Endothelial cell of umbilical vein (primary cell): Measurements from ENCODE around the gene BCAS4. TPM values are rescaled to one million over a fixed set of nuclear protein-coding genes. Genes with fewer than 3 reads are reported as not detected.
"Not testable (repeated sequence)": the region's sequence is repeated elsewhere in the genome, so short reads cannot be mapped to it uniquely, and the experiment has no call there.

Experiments
- BruUV-seq: library from RNA; stranded (reverse); fragments of 400-500 nt; replicated peaks from 2 replicates; lab custom pipeline; 2021; lab: Mats Ljungman, UMichigan
- CTCF ChIA-PET: fragments of 300-600, 350-600 bp; sonication (Branson Sonifier 250); formaldehyde crosslinking; loops from one replicate; lab custom pipeline; 2021; ENCODE audit warnings: antibody characterized with exemption, inconsistent platforms; lab: Charles Lee
- POLR2A ChIA-PET: fragments of 300-600, 350-600 bp; sonication (Branson Sonifier 250); formaldehyde crosslinking; loops from one replicate; lab custom pipeline; 2021; ENCODE audit warnings: antibody characterized with exemption, inconsistent platforms; lab: Charles Lee
- DNase-seq: peaks from one replicate; pipeline ENCODE4 v3.0.0-alpha.2; 2011; ENCODE audit warnings: low read depth, low spot score
- FAIRE-seq: peaks from 2 replicates; lab custom pipeline; 2011; peaks lifted over from hg19 to GRCh38; lab: Jason Lieb, UNC
- H2AFZ ChIP-seq: 2 replicates; pipeline ENCODE4 v1.6.0; 2012; ENCODE audit warnings: low read depth, low read length, control low read depth, inconsistent platforms
- H3K27ac ChIP-seq: 2 replicates; pipeline ENCODE4 v1.5.1; 2011; ENCODE audit warnings: low read depth, mild to moderate bottlenecking, control low read depth, low read length, moderate library complexity; ENCODE audit not compliant: insufficient read depth
- H3K27me3 ChIP-seq, 2 experiments: 2 replicates each; pipeline versions ENCODE4 v1.6.0 to v1.6.1; 2011; ENCODE audit warnings: low read length in 2 of 2, mixed read lengths in 1 of 2; ENCODE audit not compliant: control insufficient read depth in 2 of 2, insufficient read depth in 2 of 2
- H3K36me3 ChIP-seq, 2 experiments: 2 replicates in 1 of 2; 3 replicates in 1 of 2; pipeline ENCODE4 v1.5.1; 2011; ENCODE audit warnings: low read length in 2 of 2, mild to moderate bottlenecking in 1 of 2, moderate library complexity in 1 of 2; ENCODE audit not compliant: control insufficient read depth in 2 of 2, insufficient read depth in 2 of 2; ENCODE audit errors: extremely low read depth in 1 of 2
- H3K4me1 ChIP-seq: 3 replicates; pipeline ENCODE4 v1.5.1; 2011; ENCODE audit warnings: mild to moderate bottlenecking, low read length; ENCODE audit not compliant: control insufficient read depth, insufficient read depth; ENCODE audit errors: extremely low read depth
- H3K4me2 ChIP-seq: 2 replicates; pipeline ENCODE4 v1.6.1; 2011; ENCODE audit warnings: low read length, control low read depth, mixed read lengths; ENCODE audit not compliant: insufficient read depth
- H3K4me3 ChIP-seq, 3 experiments: fragments of 200-600 bp in 1 of 3; sonication (generic), shearing (Covaris generic) in 1 of 3; replicated peaks in 1 of 3; 2 replicates each; pipeline ENCODE4 v1.5.1; 2011 to 2016; ENCODE audit warnings: control low read depth in 3 of 3, low read length in 3 of 3, mild to moderate bottlenecking in 2 of 3, inconsistent platforms in 1 of 3, low read depth in 1 of 3, moderate library complexity in 1 of 3; ENCODE audit not compliant: insufficient read depth in 1 of 3
- H3K79me2 ChIP-seq: 2 replicates; pipeline ENCODE4 v1.6.0; 2012; ENCODE audit warnings: low read length, inconsistent platforms; ENCODE audit not compliant: control insufficient read depth, insufficient read depth
- H3K9ac ChIP-seq: replicated peaks from 2 replicates; pipeline ENCODE3; 2011; ENCODE audit warnings: low read length, control low read depth; ENCODE audit not compliant: insufficient read depth; ENCODE audit errors: extremely low read depth
- H3K9me1 ChIP-seq: replicated peaks from 3 replicates; pipeline ENCODE4 v1.6.0; 2011; ENCODE audit warnings: mild to moderate bottlenecking, low read length; ENCODE audit not compliant: control insufficient read depth, insufficient read depth; ENCODE audit errors: extremely low read depth
- H3K9me3 ChIP-seq: replicated peaks from 2 replicates; pipeline ENCODE4 v1.5.1; 2012; ENCODE audit warnings: low read length, inconsistent platforms; ENCODE audit not compliant: control insufficient read depth, insufficient read depth
- H4K20me1 ChIP-seq: replicated peaks from 2 replicates; pipeline ENCODE3; 2011; ENCODE audit warnings: mild to moderate bottlenecking, low read length; ENCODE audit not compliant: control insufficient read depth, insufficient read depth; ENCODE audit errors: extremely low read depth
- CTCF ChIP-seq, 2 donors: IDR thresholded peaks; 1 replicate in 1 of 2; 2 replicates in 1 of 2; pipeline ENCODE4 v1.5.1; 2011; ENCODE audit warnings: low read length in 2 of 2, mild to moderate bottlenecking in 2 of 2, moderate library complexity in 2 of 2, control low read depth in 1 of 2, inconsistent platforms in 1 of 2, low read depth in 1 of 2; ENCODE audit not compliant: insufficient read depth in 1 of 2; ENCODE audit errors: extremely low read depth in 1 of 2
- GATA2 ChIP-seq: IDR thresholded peaks from 2 replicates; pipeline ENCODE4 v1.7.0; 2011; ENCODE audit warnings: low read depth, mild to moderate bottlenecking, moderate library complexity, mixed read lengths, low read length; ENCODE audit not compliant: insufficient read length, insufficient read depth
- dilution Hi-C: fragments of 300-500 bp; cut with MboI; formaldehyde crosslinking; loops from one replicate; pipeline ENCODE4 v1.15.0; 2019; ENCODE audit warnings: low sequenced_read_pairs; ENCODE audit not compliant: extremely low pct_ligation_motif_present
- intact Hi-C: fragments of 100-400 bp; cut with micrococcal nuclease; formaldehyde crosslinking; loops from one replicate; pipeline ENCODE4 v1.10.0; 2022
- polyA plus RNA-seq, 4 experiments: library from polyadenylated mRNA; depleted of rRNA in 3 of 4; stranded (reverse) in 3 of 4; unstranded in 1 of 4; fragments of >200 nt; gene quantifications; 2 replicates each; pipeline versions ENCODE4 v1.2.1 to v1.2.3, GENCODE V29; 2011 to 2012; ENCODE audit warnings: missing spikeins in 1 of 4
- total RNA-seq: library from RNA; stranded (reverse); gene quantifications from 2 replicates; pipeline ENCODE4 v1.2.3, GENCODE V29; 2021

Gene BCAS4
- total and polyA plus RNA-seq, 2 donors (not counting 3 experiments of a cell fraction or from before 2014, with no cell fraction given) = 1.0 to 1.5 TPM

- TF ChIP-seq GATA2 = no peak
- FAIRE-seq = no peak
- H3K36me3 ChIP-seq = no peaks in the 10 kb centered on the region
- no TSS peak for BruUV-seq
- H3K27ac ChIP-seq = no peak overlapping the region
- no peak for DNase-seq
- no peak overlapping the region for H3K4me3 ChIP-seq
- POLR2A ChIA-PET = interaction anchor here (0.6 to 0.7 kb wide), 2 partner anchors 64 to 136 kb away, joined by 3 to 5 read pairs; no protein-coding TSS in a partner anchor
- no peaks in the 10 kb centered on the region for H3K79me2 ChIP-seq
- intact Hi-C loops (no loop called here), dilution Hi-C loops (no loop called here)
- no peaks in the 10 kb centered on the region for H3K27me3 ChIP-seq
- H3K4me2 ChIP-seq = no peak overlapping the region
- H3K9me1 ChIP-seq = no peaks in the 10 kb centered on the region
- no peaks in the 10 kb centered on the region for H4K20me1 ChIP-seq
- H2AFZ ChIP-seq = no peak overlapping the region
- peaks cover 10% of the 10 kb centered on the region for H3K4me1 ChIP-seq
- CTCF ChIA-PET = interaction anchor here (0.6 to 3.8 kb wide), 35 partner anchors 9 to 1004 kb away, joined by 3 to 119 read pairs (median 4); partner anchors contain the start of genes ADNP, DPM1 and MOCS3
- H3K9ac ChIP-seq = no peak overlapping the region
- no peaks in the 10 kb centered on the region for H3K9me3 ChIP-seq
Observed at GRCh38 chr20:50792708-50793574, 1.9 kb upstream of the BCAS4 start.

GRCh38 chr20:50793575-50794016, 1.3 kb upstream of the BCAS4 start:
- dilution Hi-C loops = not testable (repeated sequence)

More at GRCh38 chr20:50793575-50794016, 1.3 kb upstream of the BCAS4 start:
- peak; percentile 36 to 38 for TF ChIP-seq CTCF (IDR thresholded peaks at IDR 0.05; ENCODE audit: extremely low read depth in 1 of 2, insufficient read depth in 1 of 2, low read depth in 1 of 2, low read length in 2 of 2)
- H3K27me3 ChIP-seq, H3K4me3 ChIP-seq, FAIRE-seq, H3K4me2 ChIP-seq, H3K9me3 ChIP-seq, H4K20me1 ChIP-seq, H2AFZ ChIP-seq, H3K79me2 ChIP-seq, H3K9ac ChIP-seq, H3K9me1 ChIP-seq, H3K36me3 ChIP-seq, BruUV-seq, H3K27ac ChIP-seq: not testable (repeated sequence)
- peak; percentile 18 for DNase-seq
- H3K4me1 ChIP-seq = peaks cover 10% of the 10 kb centered on the region
- ChIA-PET CTCF (interaction anchor here (0.6 to 3.8 kb wide), 41 partner anchors 9 to 1003 kb away, joined by 3 to 119 read pairs (median 5); partner anchors contain the start of genes ADNP, DPM1 and MOCS3), POLR2A (interaction anchor here (0.6 to 0.7 kb wide), 2 partner anchors 64 to 135 kb away, joined by 3 to 5 read pairs; no protein-coding TSS in a partner anchor)
- intact Hi-C loops = loop anchor here (1.0 kb wide), 3 partner anchors 25 to 188 kb away; no protein-coding TSS in a partner anchor
